Activated naive CD8-positive, alpha-beta T cell treated with anti-CD3 and anti-CD28 coated beads, Interleukin-2, amount 50 U/mL, for 24 hours (primary cell): ENCODE measurements around the gene PTPN21.

Experiments
- ATAC-seq: fragments of 150-1000 bp; cut with Tn5 transposase; one replicate; pipeline ENCODE4 v1.10.0; 2021
- DNase-seq: peaks from one replicate; pipeline ENCODE4 v3.0.0; 2021
- H3K27ac Mint-ChIP-seq: one replicate; pipeline ENCODE4 v1.8.0; 2021; ENCODE audit warnings: mild to moderate bottlenecking, mixed read lengths
- H3K27me3 Mint-ChIP-seq: one replicate; pipeline ENCODE4 v1.8.0; 2021; ENCODE audit warnings: mixed read lengths
- H3K36me3 Mint-ChIP-seq: one replicate; pipeline ENCODE4 v1.8.0; 2021; ENCODE audit warnings: low read depth, mixed read lengths
- H3K4me1 Mint-ChIP-seq: one replicate; pipeline ENCODE4 v1.8.0; 2021; ENCODE audit warnings: mixed read lengths
- H3K4me3 Mint-ChIP-seq: one replicate; pipeline ENCODE4 v1.8.0; 2021; ENCODE audit warnings: mild to moderate bottlenecking, moderate library complexity, mixed read lengths
- H3K9me3 Mint-ChIP-seq: one replicate; pipeline ENCODE4 v1.8.0; 2021; ENCODE audit warnings: mixed read lengths

PTPN21 gene

DNA sequence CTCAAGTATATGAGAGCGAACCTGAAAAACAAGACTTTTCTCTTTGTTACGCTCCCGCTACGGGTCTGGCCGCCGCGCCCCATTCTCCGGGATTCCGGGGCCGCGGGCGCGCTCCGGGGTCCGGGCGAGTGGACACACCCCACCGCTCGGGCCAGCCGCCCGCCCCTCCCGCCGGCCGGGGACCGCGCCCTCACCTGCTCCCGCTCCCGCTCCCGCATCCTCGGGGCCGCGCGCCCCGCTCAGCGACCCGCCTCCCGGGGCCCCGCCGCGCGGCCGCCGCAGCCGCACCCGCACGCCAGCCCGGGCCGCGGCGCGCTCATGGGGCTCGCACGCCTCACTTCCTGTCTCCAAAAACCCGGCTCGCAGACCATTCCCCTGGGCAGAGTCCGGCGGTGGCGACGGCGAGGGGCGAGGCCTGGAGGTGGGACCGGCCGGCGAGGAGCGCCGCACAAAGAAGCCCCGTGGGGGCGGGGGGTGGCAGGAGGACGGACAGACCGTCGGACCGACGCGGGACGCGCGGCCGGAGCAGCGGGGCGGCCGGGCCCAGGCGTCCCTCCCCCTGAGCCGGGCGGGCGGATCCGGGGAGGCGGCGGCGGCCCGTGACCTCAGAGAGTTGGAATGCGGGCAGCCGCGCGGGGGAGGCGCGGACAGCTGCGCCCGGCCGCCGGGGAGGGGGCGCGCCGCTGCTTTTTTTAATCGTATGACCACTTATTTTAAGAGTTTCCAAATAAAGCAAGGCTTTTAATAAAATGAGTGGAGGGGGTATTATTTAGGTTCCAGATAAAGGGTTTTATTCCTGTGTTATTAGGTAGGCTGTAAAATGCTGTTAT, at the start of gene PTPN21:
PTPN21 (minus strand) TSS at position 551 of the 830 bp plus-strand sequence. CDS start 4,590 bp downstream, outside the sequence.
- Mint-ChIP-seq H3K27ac (no peak within 1 kb of the TSS), H3K9me3 (no peaks in the 10 kb centered on the region), H3K4me1 (peaks cover 37% of the 10 kb centered on the region), H3K27me3 (peaks cover 66% of the 10 kb centered on the region), H3K4me3 (peak within 1 kb of the TSS; percentile 64), H3K36me3 (no peaks in the 10 kb centered on the region)
- ATAC-seq (peak; percentile 2), DNase-seq (peak; percentile 23)

DNA sequence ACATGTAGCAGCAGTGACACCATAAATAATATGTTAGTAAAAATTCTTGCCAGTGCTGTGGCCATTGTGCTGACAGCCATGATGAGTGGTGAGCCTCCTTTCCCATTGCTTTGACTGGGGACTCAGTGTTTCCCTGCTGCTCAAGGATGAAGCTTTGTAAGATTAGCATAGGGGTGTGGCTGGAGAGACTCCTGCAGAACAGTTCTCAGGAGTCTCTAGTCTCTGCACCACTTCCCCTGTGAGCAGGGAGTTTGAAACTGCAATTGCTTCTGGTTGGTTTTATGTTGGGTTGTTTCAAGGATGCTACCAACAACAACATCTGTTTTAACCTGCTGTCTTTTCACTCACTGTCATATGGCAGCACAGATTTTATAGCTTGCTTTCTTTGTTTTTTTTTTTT, 49.4 kb upstream of the PTPN21 start:
- H3K27ac Mint-ChIP-seq = no peak overlapping the region
- no peaks in the 10 kb centered on the region for H3K27me3 Mint-ChIP-seq
- peaks cover 65% of the 10 kb centered on the region for H3K36me3 Mint-ChIP-seq
- no peaks in the 10 kb centered on the region for H3K9me3 Mint-ChIP-seq
- peaks cover 19% of the 10 kb centered on the region for H3K4me1 Mint-ChIP-seq
- no peak overlapping the region for H3K4me3 Mint-ChIP-seq
- ATAC-seq (no peak), DNase-seq (no peak)

DNA sequence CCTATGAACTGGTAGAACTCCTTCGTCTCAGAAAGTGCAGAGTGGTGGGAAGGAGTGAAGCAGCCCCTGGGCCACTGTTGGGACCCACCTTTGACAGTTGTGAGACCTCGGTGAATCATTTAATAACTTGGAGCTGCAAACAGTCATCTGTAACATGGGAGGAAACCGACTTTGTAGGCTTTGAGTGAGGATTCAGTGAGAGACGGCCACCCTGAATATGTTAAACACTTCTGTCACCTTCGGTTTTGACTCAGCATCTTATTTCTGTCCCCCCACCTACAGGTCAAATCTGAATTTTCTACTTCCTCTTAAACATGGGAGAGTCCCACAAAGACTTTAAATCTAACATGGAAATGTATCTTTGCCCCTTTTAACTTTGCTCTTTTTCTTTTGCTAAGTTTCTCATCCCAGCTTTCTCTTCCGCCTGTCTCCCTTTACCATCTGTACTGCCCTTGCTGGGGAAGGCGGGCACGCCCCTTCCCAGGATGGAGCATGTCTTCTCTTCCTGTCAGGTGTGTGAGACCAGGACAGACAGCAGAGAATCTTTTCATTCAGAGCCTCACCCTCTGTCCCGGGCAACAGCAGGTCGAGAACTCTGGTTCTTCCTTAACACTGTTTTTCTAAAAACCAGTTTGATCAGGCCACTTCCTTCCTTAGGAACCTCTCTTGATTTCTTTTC, 45.1 kb upstream of the PTPN21 start:
- Mint-ChIP-seq H3K9me3 (no peaks in the 10 kb centered on the region), H3K4me1 (peaks cover 38% of the 10 kb centered on the region), H3K36me3 (peaks cover 71% of the 10 kb centered on the region), H3K27me3 (no peaks in the 10 kb centered on the region), H3K27ac (peak overlapping the region; percentile 79), H3K4me3 (peak overlapping the region; percentile 47)
- DNase-seq = peak; percentile 10
- peak; percentile 95 for ATAC-seq

DNA sequence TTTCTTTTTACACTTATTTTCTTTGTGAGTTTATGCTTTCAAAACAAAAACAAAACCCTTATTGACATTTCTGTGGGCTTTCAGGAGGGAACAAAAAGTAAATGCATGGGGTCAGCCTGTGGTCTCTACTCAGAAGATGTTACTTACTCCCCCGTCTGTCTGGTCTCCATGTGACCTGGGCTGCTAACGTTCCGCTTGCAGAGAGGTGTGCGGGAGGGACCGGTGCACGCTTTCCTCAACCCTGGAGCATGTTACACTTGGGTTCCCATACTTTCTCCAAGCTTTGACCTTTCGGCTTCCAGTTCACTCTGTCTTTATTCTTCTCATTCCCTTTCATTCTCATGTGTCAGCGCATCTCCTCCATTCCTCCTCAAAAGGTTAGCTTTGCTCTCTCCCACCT, 44.5 kb upstream of the PTPN21 start:
- Mint-ChIP-seq H3K9me3 (no peaks in the 10 kb centered on the region), H3K4me3 (peak overlapping the region; percentile 47), H3K4me1 (peaks cover 42% of the 10 kb centered on the region), H3K27me3 (no peaks in the 10 kb centered on the region), H3K27ac (peak overlapping the region; percentile 79), H3K36me3 (peaks cover 72% of the 10 kb centered on the region)
- DNase-seq (no peak), ATAC-seq (no peak)

DNA sequence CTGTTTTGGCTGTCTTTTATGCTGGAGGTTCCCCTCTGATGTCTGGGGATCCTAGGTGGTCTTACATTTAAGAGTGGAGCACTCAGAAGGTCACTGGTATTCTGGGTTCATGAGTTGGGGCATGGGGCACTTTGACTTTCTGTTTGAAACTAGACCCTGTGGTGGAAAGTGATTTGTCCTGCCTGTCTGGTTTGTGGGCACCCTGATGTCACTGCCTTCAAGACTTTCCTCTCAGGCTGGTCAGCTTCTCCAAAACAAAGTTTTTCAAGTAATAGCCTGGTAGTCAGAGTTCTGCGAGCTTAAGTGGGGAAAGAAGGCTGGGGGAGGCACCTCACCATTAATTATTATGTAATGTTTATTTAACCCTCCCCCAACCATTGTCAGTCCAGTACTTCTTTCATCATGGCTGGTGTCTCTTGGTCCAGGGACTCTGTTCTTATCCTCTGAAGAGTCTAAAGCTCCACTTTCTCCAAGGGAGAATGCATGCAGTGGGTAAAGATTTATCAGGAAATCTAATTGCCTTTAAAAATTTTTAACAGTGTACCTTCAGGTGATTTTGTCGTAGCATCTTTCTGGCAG, 43.4 kb upstream of the PTPN21 start:
- ATAC-seq (peak; percentile 30), DNase-seq (no peak)
- H3K27me3 Mint-ChIP-seq = no peaks in the 10 kb centered on the region
- peaks cover 71% of the 10 kb centered on the region for H3K36me3 Mint-ChIP-seq
- peaks cover 42% of the 10 kb centered on the region for H3K4me1 Mint-ChIP-seq
- no peaks in the 10 kb centered on the region for H3K9me3 Mint-ChIP-seq
- H3K4me3 Mint-ChIP-seq = no peak overlapping the region
- peak overlapping the region; percentile 76 for H3K27ac Mint-ChIP-seq

DNA sequence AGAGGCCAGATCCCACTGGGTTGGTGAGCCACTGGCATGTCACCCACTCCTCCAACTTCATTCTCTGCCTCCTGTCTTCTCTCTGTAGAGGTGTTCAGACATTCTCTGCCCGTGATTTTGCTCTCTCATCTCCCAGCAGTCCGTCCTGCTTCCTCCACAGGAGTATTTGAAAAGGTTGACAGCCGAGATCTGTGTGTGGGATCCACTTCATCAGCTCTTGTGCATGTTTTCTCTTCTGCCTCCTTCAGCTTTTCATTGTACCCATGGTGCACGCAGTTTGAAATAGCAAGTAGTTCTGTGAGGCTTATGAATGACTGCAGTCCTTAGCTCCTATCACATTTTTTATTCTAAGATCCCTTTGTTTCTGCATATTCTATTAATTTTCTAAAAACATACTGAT, 42.8 kb upstream of the PTPN21 start:
- peaks cover 72% of the 10 kb centered on the region for H3K36me3 Mint-ChIP-seq
- H3K4me1 Mint-ChIP-seq = peaks cover 42% of the 10 kb centered on the region
- DNase-seq (no peak), ATAC-seq (no peak)
- H3K27ac Mint-ChIP-seq = peak overlapping the region; percentile 76
- H3K27me3 Mint-ChIP-seq = no peaks in the 10 kb centered on the region
- no peak overlapping the region for H3K4me3 Mint-ChIP-seq
- no peaks in the 10 kb centered on the region for H3K9me3 Mint-ChIP-seq

DNA sequence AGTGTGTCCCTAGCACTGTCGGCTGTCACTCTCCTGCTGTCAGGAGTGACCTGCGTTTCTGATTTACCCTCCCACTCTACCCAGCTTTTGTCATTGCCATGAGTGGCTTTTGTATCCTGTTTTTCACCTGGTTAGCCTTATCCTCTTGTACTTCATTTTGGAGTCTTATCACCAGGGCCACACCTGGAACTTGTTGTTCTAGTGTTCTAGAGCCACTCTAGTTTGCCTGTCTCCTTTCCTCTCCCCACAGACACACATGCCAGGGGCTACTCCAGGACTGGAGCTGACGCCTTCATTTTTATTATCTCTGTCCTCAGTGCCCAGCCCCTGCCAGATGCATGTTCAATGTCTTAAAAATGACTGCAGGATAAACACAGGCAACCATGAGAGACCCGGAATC, 42.2 kb upstream of the PTPN21 start:
- ATAC-seq (no peak), DNase-seq (no peak)
- Mint-ChIP-seq H3K27me3 (no peaks in the 10 kb centered on the region), H3K36me3 (peaks cover 69% of the 10 kb centered on the region), H3K9me3 (no peaks in the 10 kb centered on the region), H3K4me3 (no peak overlapping the region), H3K4me1 (peaks cover 42% of the 10 kb centered on the region), H3K27ac (no peak overlapping the region)

DNA sequence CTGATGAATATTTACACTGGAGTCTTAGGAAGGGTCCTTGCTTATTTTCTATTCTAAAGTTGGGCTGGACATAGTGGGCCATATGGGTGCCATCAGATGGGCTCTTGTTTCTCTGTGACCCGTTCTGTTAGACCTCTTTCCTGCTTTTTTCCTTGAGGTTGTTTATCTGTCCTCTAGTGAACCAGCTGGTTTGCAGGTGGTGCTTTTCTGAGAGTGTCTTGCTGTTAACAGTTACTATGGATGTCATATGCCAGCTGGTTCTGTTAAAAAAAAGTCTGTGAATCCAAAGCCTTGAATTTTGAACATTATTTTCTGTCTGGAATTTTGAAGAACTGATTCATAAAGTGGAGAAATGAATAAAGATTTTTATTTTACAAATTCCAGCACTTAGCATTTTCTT, 37.2 kb upstream of the PTPN21 start:
- Mint-ChIP-seq H3K9me3 (no peaks in the 10 kb centered on the region), H3K36me3 (peaks cover 71% of the 10 kb centered on the region), H3K27me3 (no peaks in the 10 kb centered on the region), H3K4me1 (peaks cover 10% of the 10 kb centered on the region), H3K4me3 (no peak overlapping the region), H3K27ac (no peak overlapping the region)
- DNase-seq (no peak), ATAC-seq (no peak)

DNA sequence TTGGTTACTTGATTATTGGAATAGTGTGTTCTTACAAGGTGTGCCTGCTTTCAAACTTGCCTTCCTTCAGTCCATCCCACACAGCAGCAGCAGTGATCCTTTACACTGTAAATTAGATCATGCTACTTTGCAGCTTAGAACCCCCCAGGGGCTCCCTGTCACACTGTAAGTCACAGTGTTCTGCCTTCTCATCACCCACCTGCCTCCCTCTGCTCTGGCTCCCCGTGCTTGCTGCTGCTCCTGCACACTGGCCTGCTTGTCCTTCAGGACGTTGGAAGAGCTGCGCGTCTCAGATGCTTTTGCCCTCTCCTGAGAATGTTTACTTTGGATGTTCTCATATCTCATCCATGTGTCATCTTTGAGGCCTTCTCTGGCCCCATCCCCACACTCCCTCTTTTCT, 35.4 kb upstream of the PTPN21 start:
- no peak overlapping the region for H3K27ac Mint-ChIP-seq
- H3K4me1 Mint-ChIP-seq = peaks cover 7% of the 10 kb centered on the region
- no peak for ATAC-seq
- DNase-seq = no peak
- no peak overlapping the region for H3K4me3 Mint-ChIP-seq
- H3K36me3 Mint-ChIP-seq = peaks cover 69% of the 10 kb centered on the region
- H3K27me3 Mint-ChIP-seq = no peaks in the 10 kb centered on the region
- no peaks in the 10 kb centered on the region for H3K9me3 Mint-ChIP-seq

DNA sequence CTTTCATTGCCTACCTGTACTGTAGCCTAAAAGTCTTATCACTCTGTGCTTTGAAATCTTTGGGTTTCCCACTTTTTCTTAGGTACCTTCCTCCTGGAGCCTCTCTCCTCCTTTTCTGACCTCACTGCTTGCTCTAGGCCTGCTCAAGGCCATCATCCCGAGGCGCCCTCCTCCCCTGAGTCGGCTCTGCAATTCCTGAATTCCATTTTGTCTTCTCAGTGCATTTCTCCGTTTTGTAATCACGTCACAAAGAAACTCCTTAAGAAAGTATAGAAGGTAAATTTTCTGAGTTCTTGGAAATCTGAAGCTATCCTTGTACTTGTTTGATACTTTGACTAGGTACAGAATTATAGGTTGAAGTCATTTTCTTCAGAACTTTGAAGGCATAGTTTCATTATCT, 33.3 kb upstream of the PTPN21 start:
- peaks cover 65% of the 10 kb centered on the region for H3K36me3 Mint-ChIP-seq
- no peak for DNase-seq
- no peaks in the 10 kb centered on the region for H3K27me3 Mint-ChIP-seq
- H3K4me1 Mint-ChIP-seq = peaks cover 3% of the 10 kb centered on the region
- no peaks in the 10 kb centered on the region for H3K9me3 Mint-ChIP-seq
- H3K27ac Mint-ChIP-seq = peak overlapping the region; percentile 7
- no peak for ATAC-seq
- no peak overlapping the region for H3K4me3 Mint-ChIP-seq

DNA sequence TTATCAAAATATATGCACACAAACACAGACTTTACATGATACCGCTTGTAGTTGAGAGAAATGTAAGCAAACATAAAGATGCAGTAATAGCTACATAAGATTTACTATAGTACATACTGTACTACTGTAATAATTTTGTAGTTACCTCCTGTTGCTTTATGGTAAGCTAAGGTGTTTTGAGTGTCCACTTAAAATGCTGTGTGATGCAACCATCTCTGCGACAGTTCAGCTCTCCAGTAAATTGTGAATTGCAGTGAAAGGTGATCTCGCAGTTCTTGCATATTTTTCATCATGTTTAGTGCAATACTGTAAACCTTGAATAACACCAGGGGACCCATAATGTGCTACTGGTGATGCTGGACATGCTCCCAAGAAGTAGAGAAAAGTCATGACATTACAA, 29.6 kb upstream of the PTPN21 start:
- no peak for DNase-seq
- Mint-ChIP-seq H3K27ac (no peak overlapping the region), H3K4me1 (no peaks in the 10 kb centered on the region), H3K9me3 (no peaks in the 10 kb centered on the region), H3K27me3 (no peaks in the 10 kb centered on the region), H3K4me3 (no peak overlapping the region), H3K36me3 (peaks cover 58% of the 10 kb centered on the region)
- ATAC-seq = no peak

DNA sequence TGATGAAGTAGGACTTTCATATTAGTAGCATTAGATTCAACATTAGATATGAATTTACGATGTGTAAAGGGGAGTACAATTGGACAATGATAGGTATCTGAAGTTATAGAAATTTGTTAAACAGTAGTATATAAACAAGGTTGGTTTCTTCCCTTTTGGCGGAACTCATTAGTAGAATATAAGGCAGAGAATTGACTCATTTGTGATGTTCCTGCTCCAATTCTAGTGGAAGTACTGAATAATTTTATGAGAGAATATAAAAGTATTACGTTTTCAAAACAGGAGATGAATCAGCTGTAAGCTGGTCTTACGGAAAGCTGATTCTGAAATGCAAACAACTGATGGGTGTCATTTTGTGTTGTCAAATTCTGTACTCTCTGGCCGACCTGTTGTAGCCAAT, 21.4 kb upstream of the PTPN21 start:
- no peaks in the 10 kb centered on the region for H3K27me3 Mint-ChIP-seq
- no peak for DNase-seq
- no peaks in the 10 kb centered on the region for H3K4me1 Mint-ChIP-seq
- no peak for ATAC-seq
- H3K9me3 Mint-ChIP-seq = no peaks in the 10 kb centered on the region
- H3K4me3 Mint-ChIP-seq = no peak overlapping the region
- H3K36me3 Mint-ChIP-seq = peaks cover 65% of the 10 kb centered on the region
- no peak overlapping the region for H3K27ac Mint-ChIP-seq

DNA sequence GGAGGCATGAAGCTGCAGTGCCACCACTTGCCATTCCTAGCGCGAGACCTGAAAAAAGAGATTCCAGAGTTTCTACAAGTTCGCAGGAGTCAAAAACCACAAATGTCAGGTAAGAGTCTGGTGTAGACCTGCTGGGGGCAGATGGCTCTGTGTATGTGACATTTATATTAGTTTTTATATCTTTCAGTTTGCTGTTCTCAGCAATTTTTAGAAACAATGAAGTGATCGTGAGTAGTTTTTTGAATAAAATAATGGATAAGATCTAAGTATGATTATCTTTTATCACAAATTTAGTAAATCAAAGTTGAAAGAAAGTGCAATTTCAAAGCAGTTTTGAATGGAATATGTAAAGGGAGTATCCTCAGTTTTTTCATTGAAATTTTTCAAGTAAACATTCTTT, 17.3 kb upstream of the PTPN21 start:
- no peak overlapping the region for H3K4me3 Mint-ChIP-seq
- H3K4me1 Mint-ChIP-seq = peaks cover 2% of the 10 kb centered on the region
- peaks cover 73% of the 10 kb centered on the region for H3K36me3 Mint-ChIP-seq
- H3K27ac Mint-ChIP-seq = no peak overlapping the region
- H3K27me3 Mint-ChIP-seq = no peaks in the 10 kb centered on the region
- peaks cover 3% of the 10 kb centered on the region for H3K9me3 Mint-ChIP-seq
- DNase-seq (no peak), ATAC-seq (no peak)

DNA sequence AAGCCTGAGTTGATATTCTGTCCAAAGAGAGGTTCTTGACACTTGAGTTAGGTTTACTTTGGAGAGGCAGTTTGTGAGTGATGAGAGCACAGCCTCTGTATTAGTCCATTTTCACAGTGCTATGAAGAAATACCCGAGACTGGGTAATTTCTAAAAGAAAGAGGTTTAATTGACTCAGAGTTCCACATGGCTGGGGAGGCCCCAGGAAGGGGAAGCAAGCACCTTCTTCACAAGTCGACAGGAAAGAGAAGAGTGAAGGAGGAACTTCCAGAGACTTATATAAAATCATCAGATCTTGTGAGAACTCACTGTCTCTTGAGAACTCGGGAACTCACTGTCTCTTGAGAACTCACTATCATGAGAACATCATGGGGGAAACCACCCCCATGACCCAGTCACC, 13.4 kb upstream of the PTPN21 start:
- ATAC-seq = no peak

DNA sequence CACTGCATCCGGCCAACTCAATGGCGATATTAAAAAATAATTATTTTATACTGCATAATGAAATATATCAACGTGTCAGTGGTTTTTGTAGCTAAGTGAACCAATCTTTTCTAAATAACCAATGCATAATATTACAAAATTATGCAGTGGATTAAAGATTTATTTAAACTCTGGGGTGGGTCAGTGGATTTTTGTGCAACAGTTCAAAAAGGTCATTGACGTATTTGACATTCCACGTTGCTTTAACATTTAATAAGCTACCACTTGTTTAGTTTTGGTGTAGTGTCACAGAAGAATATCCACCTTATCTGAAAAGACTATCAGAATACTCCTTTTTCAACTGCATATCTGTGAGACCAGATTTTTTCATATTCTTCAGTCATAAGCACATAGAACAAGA, 10.6 kb upstream of the PTPN21 start:
- peaks cover 50% of the 10 kb centered on the region for H3K36me3 Mint-ChIP-seq
- no peak for ATAC-seq
- H3K4me3 Mint-ChIP-seq = no peak overlapping the region
- H3K27me3 Mint-ChIP-seq = peaks cover 14% of the 10 kb centered on the region
- H3K9me3 Mint-ChIP-seq = peaks cover 3% of the 10 kb centered on the region
- peaks cover 29% of the 10 kb centered on the region for H3K4me1 Mint-ChIP-seq
- DNase-seq = no peak
- no peak overlapping the region for H3K27ac Mint-ChIP-seq

More for the DNA sequence above, 13.4 kb upstream of the PTPN21 start:
- Mint-ChIP-seq H3K36me3 (peaks cover 64% of the 10 kb centered on the region), H3K27ac (no peak overlapping the region), H3K9me3 (peaks cover 3% of the 10 kb centered on the region), H3K4me3 (no peak overlapping the region), H3K4me1 (peaks cover 18% of the 10 kb centered on the region), H3K27me3 (no peaks in the 10 kb centered on the region)
- DNase-seq = no peak
